HG03039 (cell line): ENCODE results near the gene KRT33A.
"Not testable (repeated sequence)": the region's sequence is repeated elsewhere in the genome, so short reads cannot be mapped to it uniquely, and the experiment has no call there.

ENCODE experiments used
- ATAC-seq: cut with Tn5 transposase; IDR thresholded peaks from one replicate; pipeline ENCODE4 v1.9.1; 2021; ENCODE audit warnings: mild to moderate bottlenecking, moderate library complexity; ENCODE audit not compliant: unreplicated experiment

The KRT33A gene

DNA sequence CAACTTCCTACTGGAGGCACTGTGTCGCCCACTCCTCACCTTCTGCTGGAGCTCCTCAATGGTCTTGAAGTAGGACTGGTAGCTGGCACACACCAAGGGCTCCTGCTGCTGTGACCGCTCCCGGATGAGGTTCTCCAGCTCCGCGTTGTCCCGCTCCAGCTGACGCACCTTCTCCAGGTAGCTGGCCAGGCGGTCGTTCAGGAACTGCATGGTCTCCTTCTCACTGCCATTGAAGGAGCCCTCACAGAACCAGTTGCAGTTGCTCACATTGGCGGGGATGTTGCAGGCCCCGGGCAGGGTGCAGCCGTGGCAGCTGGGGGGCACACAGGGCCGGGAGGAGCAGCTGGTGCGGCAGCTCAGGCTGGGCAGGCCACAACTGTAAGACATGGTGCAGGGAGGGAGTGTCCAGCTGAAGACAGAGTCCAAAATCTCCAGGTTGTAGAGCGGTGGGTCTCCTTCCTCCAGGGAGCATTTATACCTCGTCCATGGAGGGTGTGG is at the start of gene KRT33A:
Gene KRT33A, minus strand, starts transcription at position 448 of the 498 bp plus-strand sequence. Its CDS starts 61 bp downstream, at position 387.
- ATAC-seq: not testable (repeated sequence)

DNA sequence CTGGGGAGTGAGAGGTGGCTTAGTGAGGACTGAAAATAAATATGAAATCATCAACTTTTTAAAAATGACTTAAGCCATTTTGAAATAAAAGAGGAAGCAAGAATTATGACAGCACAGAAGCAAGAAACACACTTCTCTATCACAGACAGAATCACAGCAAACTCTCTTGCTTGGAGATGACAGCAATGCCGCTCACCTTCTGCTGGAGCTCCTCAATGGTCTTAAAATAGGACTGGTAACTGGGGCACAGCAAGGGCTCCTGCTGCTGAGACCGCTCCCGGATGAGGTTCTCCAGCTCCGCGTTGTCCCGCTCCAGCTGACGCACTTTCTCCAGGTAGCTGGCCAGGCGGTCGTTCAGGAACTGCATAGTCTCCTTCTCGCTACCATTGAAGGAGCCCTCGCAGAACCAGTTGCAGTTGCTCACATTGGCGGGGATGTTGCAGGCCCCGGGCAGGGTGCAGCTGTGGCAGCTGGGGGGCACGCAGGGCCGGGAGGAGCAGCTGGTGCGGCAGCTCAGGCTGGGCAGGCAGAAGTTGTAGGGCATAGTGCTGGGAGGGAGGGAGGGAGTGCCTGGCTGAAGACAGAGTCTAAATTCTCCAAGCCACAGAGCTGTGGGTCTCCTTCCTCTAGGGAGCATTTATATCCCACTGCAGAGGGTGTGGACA is 46.5 kb upstream of the KRT33A start, which contains the start of gene KRT31:
Gene KRT31, minus strand, starts transcription at position 613 of the 665 bp plus-strand sequence. Its CDS starts 69 bp downstream, at position 544.
- no peak for ATAC-seq

DNA sequence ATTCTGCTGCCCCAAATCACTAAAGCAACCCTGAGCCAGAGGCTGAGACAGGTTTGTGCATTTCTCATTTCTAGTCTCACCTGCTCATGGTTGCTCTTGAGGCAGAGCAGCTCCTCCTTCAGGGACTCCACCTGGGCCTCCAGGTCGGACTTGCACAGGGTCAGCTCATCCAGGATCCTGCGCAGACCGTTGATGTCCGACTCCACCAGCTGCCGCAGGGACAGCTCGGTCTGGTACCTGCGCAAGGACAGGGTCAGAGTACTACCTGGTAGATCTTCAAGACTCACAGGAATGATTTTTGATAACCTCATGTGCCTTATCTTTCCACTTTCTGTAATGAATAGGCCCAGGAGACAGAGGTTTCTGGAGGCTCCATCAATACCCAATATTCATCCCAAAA is 45.7 kb upstream of the KRT33A start:
- no peak for ATAC-seq

GRCh38 chr17:41395611-41396010 is 45.0 kb upstream of the KRT33A start:
- no peak for ATAC-seq

- not testable (repeated sequence) for ATAC-seq
These were observed 44.4 kb upstream of the KRT33A start for GRCh38 chr17:41395044-41395443.

DNA sequence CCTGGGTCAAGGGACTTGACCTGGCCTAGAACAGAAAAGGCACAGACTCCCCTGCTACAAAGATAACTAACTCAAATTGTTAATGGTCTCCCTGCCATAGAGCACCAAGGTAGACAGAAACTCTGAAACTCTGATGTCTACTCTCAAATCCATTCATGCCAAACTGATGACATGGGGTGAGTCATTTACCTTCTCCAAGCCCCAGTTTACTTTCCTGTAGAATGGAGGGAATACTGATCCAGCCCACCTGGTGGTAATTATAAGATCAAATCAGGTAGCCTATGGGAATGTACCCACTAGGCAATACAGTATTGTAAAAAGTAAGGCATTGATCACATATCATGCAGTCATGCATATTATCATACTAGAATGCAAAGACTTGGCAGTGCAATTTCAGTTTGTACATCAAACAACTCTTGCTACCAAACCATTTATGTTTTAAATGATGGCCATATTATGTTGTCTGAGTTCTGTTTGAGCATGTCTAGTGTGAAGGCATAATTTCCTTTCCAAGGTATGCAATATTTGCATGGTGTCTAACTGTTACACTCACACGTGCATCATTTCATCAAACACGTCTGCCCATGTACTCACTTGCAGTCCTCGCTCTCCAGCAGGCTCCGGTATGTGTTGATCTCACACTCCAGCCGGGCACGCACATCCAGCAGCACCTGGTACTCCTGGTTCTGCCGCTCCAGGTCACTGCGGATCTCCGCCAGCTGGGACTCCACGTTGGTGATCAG is 43.8 kb upstream of the KRT33A start:
- no peak for ATAC-seq

GRCh38 chr17:41393826-41394225 is 43.2 kb upstream of the KRT33A start:
- ATAC-seq: no peak

DNA sequence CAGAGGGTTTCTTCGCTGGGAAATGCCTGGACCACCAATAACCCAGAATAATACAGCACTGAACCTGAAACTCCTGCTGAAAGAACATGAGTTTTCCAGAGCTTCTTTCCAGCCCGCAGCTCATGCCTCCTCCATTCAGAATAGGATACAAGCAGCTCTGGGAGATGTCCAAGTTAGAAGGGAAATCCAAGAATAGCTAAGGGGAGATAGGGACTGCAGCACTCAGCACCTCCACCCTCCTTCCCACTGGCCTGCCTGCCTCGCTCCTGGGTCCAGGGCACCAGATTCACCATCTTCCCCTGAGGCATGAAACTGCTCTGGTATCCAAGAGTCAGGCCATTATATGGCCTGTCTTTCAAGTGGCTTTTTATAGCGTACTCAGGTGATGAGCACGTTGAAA is 42.7 kb upstream of the KRT33A start:
- no peak for ATAC-seq

GRCh38 chr17:41392278-41392677 is 41.6 kb upstream of the KRT33A start:
- no peak for ATAC-seq

DNA sequence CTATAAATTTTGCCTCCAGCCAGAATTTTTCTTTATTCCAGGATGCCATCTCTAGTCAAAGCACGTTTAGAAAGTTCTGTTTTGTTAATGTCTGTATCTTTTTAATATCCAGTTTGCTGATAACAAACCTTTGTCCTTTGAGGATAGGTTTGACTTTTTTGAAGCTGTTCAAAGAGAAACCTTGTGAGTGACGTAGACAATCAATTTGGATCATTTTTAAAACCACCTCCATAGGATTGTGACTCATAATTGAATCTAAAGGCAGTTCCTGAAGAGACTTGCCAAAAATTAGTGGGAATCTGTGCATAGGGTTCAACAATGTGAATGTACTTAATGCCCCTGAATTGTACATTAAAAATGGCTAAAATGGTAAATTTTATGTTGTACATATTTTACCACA is 40.9 kb upstream of the KRT33A start:
- ATAC-seq: no peak

- no peak for ATAC-seq
These were observed 39.8 kb upstream of the KRT33A start for GRCh38 chr17:41390411-41390938.

DNA sequence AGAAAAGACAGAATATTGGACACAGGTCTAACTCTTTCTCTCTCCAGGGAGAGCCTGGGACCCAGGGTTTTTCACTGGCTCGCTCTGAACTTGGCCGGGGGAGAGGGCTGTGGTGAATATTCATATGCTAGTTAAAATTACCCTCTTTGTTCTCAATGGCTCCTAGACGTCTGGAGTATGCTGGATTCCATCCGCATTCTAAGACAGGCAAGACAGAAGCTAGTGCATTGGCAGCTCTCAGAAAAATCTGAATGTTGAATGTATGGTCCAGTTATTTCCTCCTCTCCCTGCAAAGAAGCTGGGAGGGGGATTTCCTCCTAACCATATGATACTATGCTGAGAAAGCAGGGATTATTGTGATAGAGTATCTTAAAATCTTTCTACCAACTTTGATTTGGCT is 37.0 kb upstream of the KRT33A start:
- no peak for ATAC-seq

DNA sequence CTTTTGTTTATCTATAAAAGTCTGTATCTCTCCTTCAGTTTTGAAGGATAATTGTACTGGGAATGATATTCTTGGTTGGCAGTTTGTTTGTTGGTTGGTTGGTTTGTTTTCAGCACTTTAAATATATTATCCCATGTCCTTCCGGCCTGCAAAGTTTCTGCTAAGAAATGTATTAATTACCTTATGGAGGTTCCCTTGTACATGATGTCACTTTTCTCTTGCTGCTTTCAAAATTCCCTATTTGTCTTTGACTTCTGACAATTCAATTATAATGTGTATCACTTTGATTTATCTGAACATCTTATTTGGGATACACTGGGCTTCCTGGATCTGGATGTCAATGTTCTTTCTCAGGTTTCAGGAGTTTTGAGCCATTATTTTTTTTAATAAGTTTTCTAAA is 35.6 kb upstream of the KRT33A start:
- no peak for ATAC-seq

DNA sequence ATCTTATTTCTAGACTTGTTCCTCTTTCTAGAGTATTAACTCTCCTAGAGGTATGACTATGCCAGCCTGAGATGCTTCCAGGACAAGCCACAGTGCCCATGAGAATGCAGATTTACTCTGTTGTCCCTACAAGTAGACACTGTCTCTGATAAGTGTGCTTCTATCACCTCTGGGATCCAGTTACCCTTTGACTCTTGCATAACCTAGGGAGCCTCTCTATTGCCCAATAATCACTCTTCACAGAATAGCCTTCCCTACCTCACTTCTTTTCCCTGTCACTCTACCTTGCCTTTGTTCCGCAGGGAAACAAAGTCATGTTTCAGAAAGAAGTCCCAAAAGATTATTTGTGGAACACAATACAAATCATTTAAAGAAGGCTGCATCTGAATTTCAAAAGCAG is 33.1 kb upstream of the KRT33A start:
- ATAC-seq: no peak

DNA sequence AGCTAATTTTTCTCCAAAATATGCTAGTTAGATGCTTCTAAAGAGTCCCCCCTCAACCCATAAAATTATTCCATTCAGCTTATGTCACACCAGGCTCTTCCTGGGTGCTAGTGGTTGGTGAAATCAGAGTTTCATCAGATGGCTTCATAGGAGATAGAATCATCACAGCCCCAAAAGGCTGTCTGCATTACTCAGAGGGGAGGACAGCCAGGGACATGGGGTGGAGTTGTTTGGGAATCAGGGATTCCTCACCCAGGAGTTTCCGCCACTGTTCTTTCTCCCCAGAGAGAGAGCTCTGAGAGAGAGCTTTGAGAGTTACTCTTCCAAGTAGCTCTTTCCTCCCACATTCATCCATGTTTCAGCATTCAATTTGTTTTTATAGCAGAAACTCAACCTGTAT is 31.8 kb upstream of the KRT33A start:
- ATAC-seq: no peak

- ATAC-seq: not testable (repeated sequence)
These were observed 31.3 kb upstream of the KRT33A start, which contains the start of gene KRT34 for GRCh38 chr17:41381943-41382342. TSS of gene KRT34 (minus strand) at chr17:41382306. CDS start at chr17:41382246, 60 bp downstream.

- not testable (repeated sequence) for ATAC-seq
These were observed 29.5 kb upstream of the KRT33A start for GRCh38 chr17:41380091-41380490.

DNA sequence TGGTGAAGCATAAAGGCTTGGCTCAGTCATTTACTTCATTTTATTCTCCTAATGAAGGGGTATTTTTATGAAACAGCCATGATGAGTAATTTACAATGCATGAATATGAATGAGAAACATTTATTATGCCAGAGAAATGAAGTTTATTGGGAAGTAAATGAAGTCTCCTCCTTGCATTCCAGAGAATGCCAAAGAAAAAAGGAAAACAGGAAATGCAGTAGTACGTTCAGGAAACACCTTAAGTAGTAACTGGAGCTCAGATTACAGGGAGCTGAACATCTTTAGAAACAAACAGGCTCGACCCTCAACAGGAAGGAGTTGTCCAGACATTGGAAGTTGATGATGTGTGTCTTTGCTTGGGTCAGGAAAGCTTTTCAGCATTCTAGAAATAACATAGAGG is 26.9 kb upstream of the KRT33A start:
- no peak for ATAC-seq

GRCh38 chr17:41369713-41370112 is 19.1 kb upstream of the KRT33A start, which contains the start of gene KRT33B:
TSS of gene KRT33B (minus strand) at chr17:41369813. CDS start at chr17:41369750, 63 bp downstream.
- no peak for ATAC-seq

- ATAC-seq: no peak
These were observed 18.4 kb upstream of the KRT33A start for GRCh38 chr17:41369023-41369422.

DNA sequence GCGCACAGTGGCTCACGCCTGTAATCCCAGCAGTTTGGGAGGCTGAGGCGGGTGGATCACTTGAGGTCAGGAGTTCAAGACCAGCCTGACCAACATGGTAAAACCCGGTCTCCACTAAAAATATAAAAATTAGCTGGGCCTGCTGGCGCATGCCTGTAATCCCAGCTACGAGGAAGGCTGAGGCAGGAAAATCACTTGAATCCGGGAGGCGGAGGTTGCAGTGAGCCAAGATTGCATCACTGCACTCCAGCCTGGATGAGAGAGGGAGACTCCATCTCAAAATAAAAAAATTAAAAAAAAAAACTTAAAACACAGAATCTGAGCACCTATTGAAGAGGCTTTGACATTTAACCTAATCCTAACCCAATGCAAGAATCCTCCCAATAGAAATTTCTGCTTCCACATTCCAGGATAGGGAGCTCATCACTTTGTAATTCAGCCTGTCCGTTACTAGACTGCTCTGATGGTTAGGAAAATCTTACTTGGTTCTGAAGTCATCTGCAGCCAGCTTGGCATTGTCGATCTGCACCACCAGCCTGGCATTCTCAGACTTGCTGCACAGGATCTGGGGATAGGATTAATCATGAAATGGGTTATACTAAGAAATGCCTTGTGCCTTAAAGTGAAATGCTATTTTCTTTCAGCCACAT is 16.9 kb upstream of the KRT33A start:
- no peak for ATAC-seq
